LHCN-M2 (cell line): Measurements from ENCODE around the gene MYO3B. TPM values are rescaled to one million over a fixed set of nuclear protein-coding genes. Genes with fewer than 3 reads are reported as not detected.
"Not testable (repeated sequence)": the region's sequence is repeated elsewhere in the genome, so short reads cannot be mapped to it uniquely, and the experiment has no call there.

Source experiments
- DNase-seq: peaks from one replicate; pipeline ENCODE4 v3.0.0-alpha.2; 2012; ENCODE audit warnings: low read depth
- total RNA-seq: library from RNA; depleted of rRNA; stranded (reverse); fragments of >200 nt; gene quantifications from 2 replicates; pipeline ENCODE4 v1.2.3, GENCODE V29; 2014

Gene MYO3B
- total RNA-seq, 1 experiment from 2014 or later, result 0.06 TPM

GRCh38 chr2:170605862-170606261 lies 427.9 kb downstream of the MYO3B start:
- no peak for DNase-seq

- DNase-seq, result no peak
These were observed 429.2 kb downstream of the MYO3B start for GRCh38 chr2:170607171-170607570.

GRCh38 chr2:170610615-170611014 lies 432.7 kb downstream of the MYO3B start:
- no peak for DNase-seq

GRCh38 chr2:170618948-170619347 lies 441.0 kb downstream of the MYO3B start:
- not testable (repeated sequence) for DNase-seq

- DNase-seq, result not testable (repeated sequence)
These were observed 457.1 kb downstream of the MYO3B start for GRCh38 chr2:170635094-170635493.

GRCh38 chr2:170639635-170640034 lies 461.7 kb downstream of the MYO3B start:
- DNase-seq, result no peak

- DNase-seq, result no peak
These were observed 464.0 kb downstream of the MYO3B start for GRCh38 chr2:170641961-170642360.

- DNase-seq, result no peak
These were observed 465.4 kb downstream of the MYO3B start for GRCh38 chr2:170643346-170643745.

GRCh38 chr2:170647741-170648436 lies 469.9 kb downstream of the MYO3B start:
- no peak for DNase-seq

GRCh38 chr2:170651624-170652325 lies 473.8 kb downstream of the MYO3B start:
- no peak for DNase-seq

GRCh38 chr2:170652637-170653417 lies 474.9 kb downstream of the MYO3B start:
- no peak for DNase-seq

GRCh38 chr2:170656669-170657068 lies 478.7 kb downstream of the MYO3B start:
- no peak for DNase-seq

GRCh38 chr2:170660409-170660808 lies 482.5 kb downstream of the MYO3B start:
- peak; percentile 64 for DNase-seq

GRCh38 chr2:170665743-170666142 lies 487.8 kb downstream of the MYO3B start:
- no peak for DNase-seq

- no peak for DNase-seq
These were observed 492.0 kb downstream of the MYO3B start for GRCh38 chr2:170669909-170670308.

- DNase-seq, result no peak
These were observed 492.7 kb downstream of the MYO3B start for GRCh38 chr2:170670651-170671050.

- no peak for DNase-seq
These were observed 493.1 kb downstream of the MYO3B start for GRCh38 chr2:170671079-170671478.

- not testable (repeated sequence) for DNase-seq
These were observed 496.3 kb downstream of the MYO3B start for GRCh38 chr2:170674282-170674681.

GRCh38 chr2:170675701-170676100 lies 497.8 kb downstream of the MYO3B start:
- no peak for DNase-seq

- DNase-seq, result no peak
These were observed 501.7 kb downstream of the MYO3B start for GRCh38 chr2:170679607-170680079.

GRCh38 chr2:170680172-170680941 lies 502.4 kb downstream of the MYO3B start:
- DNase-seq, result no peak
